Activated CD4-positive, CD25-positive, alpha-beta regulatory T cell treated with anti-CD3 and anti-CD28 coated beads, Interleukin-2, amount 50 U/mL, for 24 hours (primary cell): ENCODE results near the gene PALLD.
"Not testable (repeated sequence)": the region's sequence is repeated elsewhere in the genome, so short reads cannot be mapped to it uniquely, and the experiment has no call there.

ENCODE experiments used
- ATAC-seq, 2 donors: fragments of 150-1000 bp; cut with Tn5 transposase; one replicate each; pipeline ENCODE4 v1.10.0; 2021; ENCODE audit warnings: mild to moderate bottlenecking in 1 of 2, moderate library complexity in 1 of 2

The PALLD gene

DNA sequence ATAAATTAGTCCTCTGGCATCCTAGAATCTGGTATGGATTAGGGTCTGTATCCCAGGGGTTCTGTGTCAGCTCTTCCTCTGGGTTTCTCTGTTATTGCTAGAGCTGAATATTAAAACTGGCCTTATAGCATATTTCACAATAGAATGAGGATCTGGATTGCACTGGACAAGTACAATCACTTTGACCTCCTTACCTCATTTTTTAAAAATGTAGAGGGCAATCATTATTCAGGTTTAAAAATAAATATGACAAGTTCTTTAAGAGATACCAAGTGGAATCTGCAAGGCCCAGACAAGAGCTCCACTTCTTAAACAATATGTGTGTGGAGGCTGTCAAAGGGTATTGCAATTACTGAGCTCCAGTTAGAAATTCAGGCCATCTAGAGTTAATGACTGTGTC is 1.4 kb downstream of the PALLD start:
- no peak for ATAC-seq

DNA sequence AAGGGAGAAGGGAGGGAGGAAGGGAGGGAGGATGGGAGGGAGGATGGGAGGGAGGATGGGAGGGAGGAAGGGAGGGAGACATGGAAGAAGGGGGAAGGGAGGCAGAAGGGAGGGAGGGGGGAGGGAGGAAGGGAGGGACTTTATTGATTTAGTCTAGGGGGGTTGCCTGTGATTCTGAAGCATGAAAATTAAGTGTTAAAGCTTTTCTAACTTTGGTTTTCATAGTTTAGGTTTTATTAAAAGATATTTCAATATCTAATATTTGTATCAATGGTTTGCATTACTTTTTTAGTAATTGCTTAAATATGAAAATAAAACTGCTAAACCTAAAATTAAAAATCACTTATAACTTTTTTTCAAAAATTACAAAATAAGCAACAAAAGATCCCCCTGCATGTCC is 2.4 kb downstream of the PALLD start:
- no peak for ATAC-seq

DNA sequence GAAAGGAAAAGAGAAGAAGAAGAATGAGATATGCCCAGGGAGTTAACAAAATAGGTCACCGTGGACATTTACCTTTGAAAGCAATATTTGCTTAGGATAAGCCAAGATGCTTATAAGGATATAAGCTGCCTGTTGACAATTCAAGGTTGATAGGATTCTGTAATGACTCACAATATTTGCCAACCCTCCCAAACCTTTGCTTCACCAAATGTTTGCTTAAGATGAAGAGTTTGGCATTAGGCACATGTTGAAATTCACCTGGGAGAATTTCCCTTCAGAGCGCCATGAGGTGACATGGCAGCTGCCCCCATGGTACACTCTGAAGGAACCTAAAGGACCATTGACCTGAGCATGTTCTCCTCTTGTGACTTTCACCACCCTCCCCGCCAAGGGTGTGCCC is 4.6 kb downstream of the PALLD start:
- no peak for ATAC-seq

DNA sequence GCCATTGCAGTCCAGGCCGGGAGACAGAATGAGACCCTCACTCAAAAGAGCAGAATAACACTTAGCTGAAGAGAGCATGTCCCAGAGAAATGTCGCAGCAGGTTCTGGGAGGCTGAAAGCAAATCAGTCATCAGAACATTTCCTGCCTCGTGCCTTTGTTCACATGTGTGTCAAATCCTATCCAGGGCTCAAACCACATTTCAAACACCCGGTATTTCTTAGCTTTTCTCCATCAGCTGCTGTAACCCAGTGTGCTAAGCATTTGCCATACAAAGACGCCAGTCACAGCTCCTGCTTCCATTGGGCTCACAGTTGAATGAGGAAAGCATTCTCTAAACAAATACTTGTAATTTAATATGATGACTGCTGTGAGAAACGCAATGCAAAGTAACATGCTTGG is 6.0 kb downstream of the PALLD start:
- ATAC-seq, result no peak

DNA sequence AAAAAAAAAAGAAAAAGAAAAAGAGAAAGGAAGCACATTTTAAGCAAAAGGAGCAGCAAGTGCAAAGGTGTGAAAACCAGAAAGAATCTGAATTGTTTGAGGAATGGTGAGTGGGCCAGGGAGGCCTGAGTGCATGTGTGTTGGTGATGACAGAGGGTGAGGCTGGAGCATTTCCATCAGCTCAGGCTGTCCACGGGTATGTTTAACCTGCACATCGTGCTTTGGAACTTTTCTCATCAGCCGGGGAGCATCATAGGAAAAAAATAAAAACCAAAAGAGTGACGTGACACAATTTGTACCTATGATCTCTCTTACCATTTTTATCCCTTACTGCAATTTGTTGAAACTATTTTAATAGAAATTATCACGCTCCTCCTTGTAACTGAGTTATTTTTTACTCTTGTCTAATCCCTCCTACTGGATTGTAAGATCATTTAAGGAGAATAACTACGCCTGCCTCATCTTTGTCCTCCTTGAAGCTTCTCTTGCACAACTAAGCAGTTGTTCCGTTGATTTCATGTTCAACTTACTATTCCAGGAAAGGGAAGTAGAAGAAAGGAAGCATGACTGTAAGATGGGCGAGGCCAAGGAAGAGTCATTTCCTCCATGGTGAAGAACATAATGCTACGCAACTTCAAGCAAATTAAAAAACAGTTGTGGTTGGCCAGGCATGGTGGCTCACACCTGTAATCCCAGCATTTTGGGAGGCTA is 7.0 kb downstream of the PALLD start:
- no peak for ATAC-seq

DNA sequence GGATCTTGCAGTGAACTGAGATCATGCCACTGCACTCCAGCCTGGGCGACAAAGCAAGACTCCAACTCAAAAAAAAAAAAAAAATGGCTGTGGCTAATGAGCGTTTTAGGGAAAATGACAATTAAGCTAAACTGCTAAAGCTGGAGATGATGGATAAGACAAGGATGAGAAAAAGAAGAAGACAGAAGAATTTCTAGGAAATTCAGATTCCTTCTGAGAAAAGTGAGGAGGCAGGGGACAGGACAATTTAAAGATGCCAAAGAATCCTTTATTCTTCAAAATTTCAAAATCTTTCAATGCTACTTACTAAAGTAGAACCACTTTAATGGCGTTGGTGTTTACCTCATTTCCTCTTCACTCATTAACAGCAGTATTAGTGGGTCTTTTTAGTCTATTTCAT is 7.7 kb downstream of the PALLD start:
- no peak for ATAC-seq

DNA sequence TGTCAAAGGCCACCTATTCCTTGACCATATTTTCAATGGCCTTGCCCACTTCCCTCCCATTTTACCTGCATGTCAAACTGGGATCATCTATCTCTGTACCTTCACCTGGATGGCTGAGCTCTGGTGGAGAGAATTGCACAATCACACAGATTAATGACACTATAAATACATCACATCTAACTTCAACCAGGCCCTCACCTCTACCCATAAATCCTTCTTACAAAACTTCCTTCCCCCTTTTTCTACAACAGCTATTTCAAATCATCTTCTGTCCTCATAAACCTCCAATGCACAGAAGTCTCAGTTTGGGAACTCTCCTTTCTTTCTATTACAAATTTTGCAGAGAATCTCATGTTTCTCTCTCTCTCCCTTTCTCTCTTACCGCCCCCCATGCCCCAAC is 9.2 kb downstream of the PALLD start:
- ATAC-seq, result no peak

DNA sequence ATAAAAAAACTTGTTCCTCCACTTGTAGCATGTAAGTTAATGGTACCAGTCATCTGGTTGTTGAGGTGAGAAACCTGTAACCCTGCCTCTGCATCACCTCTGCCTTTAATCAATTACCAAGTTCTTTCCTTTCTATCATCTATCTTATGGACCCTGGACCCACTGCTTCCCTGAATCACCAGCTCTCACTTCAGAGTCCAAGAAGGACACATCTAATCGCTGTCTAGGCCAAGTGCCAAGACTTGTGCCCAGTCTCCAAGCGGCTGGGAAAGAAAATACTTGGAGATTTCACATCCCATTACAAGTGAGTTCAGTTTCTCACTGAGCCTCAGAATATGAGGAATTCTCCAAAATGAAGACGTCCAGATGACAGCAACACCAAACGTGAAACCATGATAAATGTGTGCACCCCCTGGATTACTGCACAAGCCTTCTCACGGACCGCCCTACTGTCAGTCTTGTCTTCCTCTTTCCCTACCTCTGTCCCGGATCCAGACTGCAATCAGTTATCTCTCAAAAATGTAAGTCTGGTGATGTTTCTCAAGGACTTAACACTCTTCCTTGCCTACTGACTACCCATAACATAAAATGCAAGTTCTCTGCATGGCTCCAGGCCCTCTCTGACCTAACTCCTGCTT is 10.4 kb downstream of the PALLD start:
- ATAC-seq, result no peak

DNA sequence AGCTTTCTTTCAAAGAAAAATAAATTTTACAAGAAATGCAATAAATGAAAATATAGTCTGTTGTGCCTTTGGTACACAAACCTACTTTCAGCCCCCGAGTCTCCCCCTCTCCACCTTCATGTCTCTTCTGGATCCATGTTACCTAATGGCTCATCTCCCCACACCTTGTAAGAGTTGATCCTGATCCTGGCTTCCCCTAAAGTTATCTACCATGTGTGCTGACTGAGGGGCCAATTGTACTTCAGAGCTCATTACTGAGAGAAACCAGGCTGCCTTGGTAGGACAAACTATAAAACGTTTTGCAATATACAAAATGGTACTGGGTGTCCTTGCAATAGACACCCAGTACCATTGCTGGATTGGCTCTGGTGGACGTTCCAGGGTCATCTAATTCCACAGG is 11.8 kb downstream of the PALLD start:
- ATAC-seq, result no peak

DNA sequence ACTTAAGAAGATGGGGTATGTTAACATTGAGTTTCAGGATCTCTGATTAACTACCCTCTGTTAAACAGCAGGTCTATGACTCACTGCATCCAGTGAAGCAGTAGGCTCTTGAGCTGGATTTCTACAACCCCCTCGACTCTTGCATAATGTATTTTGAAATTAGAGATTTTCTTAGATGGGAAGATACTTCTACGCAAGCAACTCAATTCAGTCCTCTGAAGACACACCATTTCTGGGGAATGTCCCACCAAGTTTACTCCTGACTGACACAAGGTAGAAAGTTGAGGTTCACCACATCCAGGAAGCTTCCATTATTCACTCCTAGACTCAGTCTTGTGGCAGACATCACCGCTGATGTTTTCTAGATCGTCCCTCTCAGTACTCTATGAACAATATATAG is 12.9 kb downstream of the PALLD start:
- ATAC-seq, result peak; percentile 85 to 87

DNA sequence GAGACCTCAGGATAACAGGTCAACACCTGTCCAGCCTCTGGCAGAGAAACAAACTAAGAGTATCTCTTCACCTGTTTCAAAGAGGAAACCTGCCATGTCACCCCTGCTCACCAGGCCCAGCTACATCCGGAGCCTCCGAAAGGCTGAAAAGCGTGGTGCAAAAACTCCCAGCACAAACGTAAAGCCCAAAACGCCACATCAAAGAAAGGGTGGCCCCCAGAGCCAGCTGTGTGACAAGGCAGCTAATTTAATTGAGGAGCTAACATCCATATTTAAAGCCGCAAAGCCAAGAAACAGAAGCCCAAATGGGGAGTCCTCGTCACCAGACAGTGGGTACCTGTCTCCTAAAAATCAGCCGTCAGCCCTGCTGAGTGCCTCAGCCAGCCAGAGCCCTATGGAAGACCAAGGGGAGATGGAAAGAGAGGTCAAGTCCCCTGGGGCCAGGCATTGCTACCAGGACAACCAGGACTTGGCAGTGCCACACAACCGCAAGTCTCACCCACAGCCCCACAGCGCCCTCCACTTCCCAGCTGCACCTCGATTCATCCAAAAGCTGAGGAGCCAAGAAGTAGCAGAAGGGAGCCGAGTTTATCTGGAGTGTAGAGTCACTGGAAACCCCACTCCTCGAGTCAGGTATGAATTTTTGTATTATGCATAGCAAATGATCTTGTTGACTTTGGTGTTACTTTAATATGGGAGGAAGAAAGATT is 15.1 kb downstream of the PALLD start:
- peak; percentile 48 to 58 for ATAC-seq

DNA sequence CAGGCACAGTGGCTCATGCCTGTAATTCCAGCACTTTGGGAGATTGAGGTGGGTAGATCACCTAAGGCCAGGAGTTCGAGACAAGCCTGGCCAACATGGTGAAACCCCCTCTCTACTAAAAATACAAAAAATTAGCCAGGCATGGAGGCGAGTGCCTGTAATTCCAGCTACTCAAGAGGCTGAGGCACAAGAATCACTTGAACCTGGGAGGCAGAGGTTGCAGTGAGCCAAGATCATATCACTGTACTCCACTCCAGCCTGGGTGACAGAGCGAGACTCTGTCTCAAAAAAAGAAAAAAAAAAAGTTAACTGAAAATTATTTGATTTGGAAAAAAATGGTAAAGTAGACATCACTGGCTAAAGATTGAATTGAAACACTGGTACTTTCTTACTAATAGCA is 17.0 kb downstream of the PALLD start:
- not testable (repeated sequence) for ATAC-seq

DNA sequence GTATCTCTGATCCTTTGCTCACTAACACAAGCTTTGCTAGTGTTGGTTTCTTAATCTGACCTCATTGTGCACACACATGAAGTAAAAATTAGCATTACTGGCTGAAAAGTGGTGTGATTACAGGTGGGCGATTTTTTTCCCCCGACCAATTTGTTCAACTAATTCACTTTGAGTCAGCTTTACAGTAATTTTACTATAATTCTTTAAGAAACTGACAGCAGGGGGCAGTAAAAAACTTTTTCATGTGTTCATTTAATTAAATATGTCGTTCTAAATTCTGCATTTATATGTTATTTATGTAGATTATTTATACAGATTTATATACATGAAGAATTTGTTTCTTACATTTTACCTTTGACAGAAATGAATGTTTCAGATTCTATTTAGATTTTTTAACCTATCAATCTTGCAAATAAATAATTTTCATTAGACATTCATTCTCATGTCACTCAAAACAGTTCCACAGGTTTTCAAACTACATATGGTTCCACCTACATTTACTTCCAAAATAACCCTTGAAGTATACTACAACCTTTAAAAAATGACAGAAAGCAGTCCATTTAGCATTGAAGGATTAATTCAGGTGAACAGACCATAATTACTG is 17.5 kb downstream of the PALLD start:
- no peak for ATAC-seq

DNA sequence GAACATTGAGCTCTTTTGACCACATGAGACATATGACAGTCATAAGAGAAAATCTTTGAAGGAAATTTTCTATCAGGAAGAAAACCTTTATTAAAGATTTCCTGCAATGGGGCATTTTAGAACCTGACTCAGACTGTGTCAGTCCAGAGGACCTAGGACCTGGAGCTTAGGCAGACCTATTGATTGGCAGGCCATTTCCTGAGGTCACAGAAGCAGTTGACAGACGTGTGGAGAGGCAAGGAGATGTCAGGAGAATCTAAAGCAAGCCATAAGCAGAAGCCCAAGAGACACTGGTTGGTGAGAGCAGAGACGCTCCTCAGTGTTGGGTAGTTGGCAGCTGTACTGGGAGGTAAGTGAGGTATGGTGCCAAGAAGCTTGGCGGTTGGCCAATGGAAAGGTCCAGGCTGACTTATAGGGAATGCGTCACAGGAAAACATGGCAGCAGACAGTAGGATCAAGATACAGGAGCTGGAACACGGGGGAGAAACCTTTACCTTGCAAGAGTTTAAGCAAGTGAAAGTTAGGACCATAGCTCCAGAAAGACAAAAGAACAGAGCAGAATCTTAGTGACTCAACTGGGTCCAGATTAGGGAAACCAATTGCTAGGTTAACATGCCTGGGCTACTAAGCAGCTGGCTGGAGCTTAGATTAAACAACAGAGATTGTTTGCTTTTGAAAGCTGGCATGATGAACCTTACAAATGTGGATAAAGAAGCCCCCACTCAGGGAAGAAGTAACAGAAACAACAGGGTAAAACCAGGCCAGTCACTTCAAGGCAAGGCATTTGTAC is 18.6 kb downstream of the PALLD start:
- ATAC-seq, result no peak

DNA sequence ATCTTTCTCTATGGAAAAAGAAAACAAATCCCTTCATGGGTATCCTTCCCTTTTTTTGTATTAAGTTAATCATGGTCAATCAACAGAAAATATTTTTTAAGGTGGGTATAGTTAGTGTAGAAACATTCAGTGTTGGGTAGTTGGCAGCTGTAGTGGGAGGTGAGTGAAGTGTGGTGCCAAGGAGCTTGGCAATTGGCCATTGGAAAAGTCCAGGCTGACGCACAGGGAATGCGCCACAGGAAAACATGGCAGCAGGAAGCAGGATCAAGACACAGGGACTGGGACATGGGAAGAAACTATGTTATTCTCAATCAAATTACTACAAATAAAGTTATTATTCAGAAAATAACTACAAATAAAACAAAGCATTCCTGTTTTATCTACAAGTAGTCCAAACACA is 20.0 kb downstream of the PALLD start:
- no peak for ATAC-seq

DNA sequence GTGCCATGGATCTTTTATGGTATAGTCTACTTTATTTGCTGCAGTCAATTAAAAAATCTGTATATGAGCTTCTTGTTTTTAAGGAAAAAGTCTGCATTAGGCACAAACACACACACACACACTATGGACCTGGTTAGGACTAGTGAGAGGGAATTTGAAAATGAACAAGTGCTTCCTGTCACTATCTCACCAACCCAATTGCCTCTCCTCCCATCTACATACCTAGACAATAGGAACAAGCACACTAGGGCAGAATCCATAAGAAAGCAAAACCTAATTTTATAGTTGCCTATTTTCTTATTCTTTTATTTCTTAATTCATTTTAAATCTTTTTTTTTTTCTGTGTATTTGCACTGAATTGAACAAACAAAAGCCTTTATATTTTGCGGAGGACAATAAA is 22.7 kb downstream of the PALLD start:
- ATAC-seq, result no peak

DNA sequence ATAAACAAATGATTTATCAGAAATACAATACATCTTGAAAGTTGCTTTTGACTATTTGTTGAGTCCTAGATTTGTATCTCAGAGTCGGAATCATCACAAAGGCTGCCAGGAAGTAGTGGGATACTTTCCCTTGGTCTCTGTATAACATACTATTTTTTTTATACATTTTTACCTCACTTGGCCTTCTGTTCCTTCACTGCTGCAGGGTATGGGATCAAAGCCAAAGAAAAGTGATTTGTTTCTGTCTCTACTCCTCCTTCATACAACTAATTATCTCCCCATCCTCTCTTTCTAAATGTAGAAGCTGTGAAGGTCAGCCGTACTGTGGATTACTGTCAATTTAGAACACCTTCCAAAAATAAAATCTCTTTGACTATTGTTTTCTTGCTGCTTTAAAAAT is 24.9 kb downstream of the PALLD start:
- ATAC-seq, result no peak

DNA sequence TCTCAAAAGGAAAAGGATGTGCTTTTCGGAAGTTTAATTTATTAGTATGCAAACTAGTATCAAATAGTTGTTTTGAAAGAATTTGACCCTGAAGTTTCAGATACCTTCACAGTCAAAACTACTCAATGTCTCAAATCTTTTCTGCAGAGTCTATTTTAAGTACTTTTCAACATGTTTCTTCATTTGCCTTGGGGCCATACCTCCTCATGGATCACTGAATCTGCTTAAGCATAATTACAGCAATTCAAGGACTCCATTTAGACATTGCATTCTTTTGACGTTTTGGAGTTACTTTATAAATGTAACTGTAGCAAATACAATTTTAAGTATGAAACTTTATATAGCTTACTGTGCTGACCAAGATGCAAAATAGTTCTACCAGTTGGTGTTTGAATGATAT is 25.5 kb downstream of the PALLD start:
- no peak for ATAC-seq

DNA sequence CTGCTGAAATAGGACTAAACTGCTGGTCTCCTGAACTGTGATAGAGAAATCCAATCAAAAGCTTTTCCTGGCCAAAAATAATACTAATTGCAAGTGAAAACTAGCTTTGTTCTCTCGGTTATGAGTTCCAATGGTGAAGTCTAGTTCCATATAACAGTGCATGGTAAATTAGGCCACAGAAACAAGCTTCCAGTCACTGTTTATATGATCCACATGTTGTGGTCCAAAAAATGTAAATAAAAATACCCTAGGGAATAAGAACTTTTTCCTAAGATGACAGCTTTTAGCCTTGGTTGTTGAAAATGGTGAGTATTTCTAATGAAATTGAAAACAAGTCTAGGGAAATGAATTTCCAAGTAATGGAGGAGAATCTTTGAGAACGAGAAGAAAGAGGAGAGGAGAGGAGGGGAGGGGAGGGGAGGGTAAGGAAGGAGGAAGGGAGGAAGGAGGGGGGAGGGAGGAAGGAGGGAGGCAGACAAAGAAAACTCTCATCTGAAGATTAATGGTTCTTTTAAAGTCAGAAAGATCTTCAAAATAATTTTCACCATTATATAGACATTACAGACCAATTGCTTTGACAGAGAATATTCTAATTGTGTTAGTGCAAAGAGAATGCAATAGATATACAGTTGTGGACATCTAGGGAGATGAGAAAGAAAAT is 26.1 kb downstream of the PALLD start:
- ATAC-seq, result no peak

DNA sequence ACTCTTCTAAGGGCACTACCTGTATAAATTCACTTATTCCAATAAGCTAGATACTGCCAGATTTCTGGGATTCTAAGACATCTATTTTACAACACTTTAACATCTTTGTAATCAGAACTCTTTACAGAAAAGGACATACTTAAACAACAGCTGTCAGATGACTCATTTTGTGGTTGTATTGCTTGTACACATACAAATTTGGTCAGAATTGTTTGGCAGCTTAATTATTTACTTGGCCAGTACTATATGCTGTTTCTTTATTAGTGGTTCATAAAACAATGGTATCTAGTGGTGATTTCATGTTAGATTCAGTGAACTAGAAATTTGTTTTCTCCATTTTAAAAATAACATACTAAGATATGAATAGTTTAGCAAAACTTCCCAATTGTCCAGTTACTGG is 27.2 kb downstream of the PALLD start:
- ATAC-seq, result no peak

DNA sequence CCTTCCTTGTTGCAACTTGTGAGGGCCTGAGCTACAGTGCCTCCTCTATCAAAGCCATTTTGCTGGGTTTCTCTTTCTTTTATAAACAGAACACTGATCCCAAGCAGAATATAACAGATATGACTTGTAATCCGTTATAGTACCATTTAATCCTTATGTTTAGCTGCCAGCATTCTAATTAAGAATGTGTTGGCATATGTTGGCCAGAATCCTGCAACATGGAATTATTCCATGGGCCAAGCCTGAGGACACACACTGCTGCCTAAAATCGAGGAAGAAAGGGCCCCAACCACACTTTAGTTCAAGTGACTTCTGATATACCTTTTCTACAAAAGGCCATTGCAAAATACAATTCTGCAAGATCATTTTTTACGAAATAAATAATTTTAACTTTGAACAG is 28.0 kb downstream of the PALLD start:
- no peak for ATAC-seq

DNA sequence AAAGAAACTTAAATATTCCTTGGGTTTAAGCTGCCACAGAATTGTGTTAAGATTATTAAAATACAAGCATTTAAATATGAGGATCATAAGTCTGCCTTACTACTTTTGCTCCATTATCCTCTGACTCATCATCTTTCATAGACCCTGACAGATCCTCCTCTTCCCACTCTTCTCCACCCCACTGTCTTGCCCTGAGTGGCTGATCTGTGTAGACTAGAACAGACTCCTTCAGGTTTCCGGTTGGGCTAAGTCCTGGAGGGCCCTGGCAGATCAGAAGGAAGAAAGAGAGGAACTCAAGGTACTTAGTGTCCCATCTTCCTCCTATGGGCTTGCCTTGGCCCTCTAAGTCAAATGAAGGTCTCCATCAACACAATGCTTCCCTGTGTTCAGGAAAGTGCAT is 30.7 kb downstream of the PALLD start:
- no peak for ATAC-seq
